HCT116 (cell line): ENCODE data around the gene VAPA. TPM values are rescaled to one million over a fixed set of nuclear protein-coding genes. Genes with fewer than 3 reads are reported as not detected.
A peak's percentile ranks its signal among the peaks of the same experiment; 100 is the strongest.

Experiments
- ATAC-seq: fragments of 200-7000 bp; cut with Tn5 transposase; 2 replicates; pipeline ENCODE4 v1.9.1; 2020; ENCODE audit warnings: mild to moderate bottlenecking, moderate library complexity
- BruUV-seq: library from RNA; stranded (reverse); fragments of 400-500 nt; replicated peaks from 2 replicates; lab custom pipeline; 2021; lab: Mats Ljungman, UMichigan
- CTCF ChIA-PET: fragments of 300-600 bp; sonication (Branson Sonifier 250); formaldehyde crosslinking; loops from one replicate; lab custom pipeline; 2021; ENCODE audit warnings: antibody characterized with exemption; lab: Charles Lee
- POLR2A ChIA-PET: fragments of 300-600, 350-600 bp; sonication (Branson Sonifier 250); formaldehyde crosslinking; loops from one replicate; lab custom pipeline; 2021; ENCODE audit warnings: antibody characterized with exemption; lab: Charles Lee
- RAD21 ChIA-PET, 2 experiments: fragments of 300-600 bp; sonication (Branson Sonifier 250); formaldehyde crosslinking; loops; one replicate each; lab custom pipeline; 2023; ENCODE audit warnings: low total read pairs in 2 of 2; ENCODE audit not compliant: uncharacterized antibody in 2 of 2, unreplicated experiment in 2 of 2, low non-redundant PET in 1 of 2; lab: Charles Lee
- DNase-seq: peaks from one replicate; pipeline ENCODE4 v3.0.0-alpha.2; 2010; ENCODE audit warnings: low read depth, low spot score
- H2AFZ ChIP-seq: fragments of 200-600 bp; shearing (Covaris generic), sonication (generic); 2 replicates; pipeline ENCODE4 v1.6.1; 2017; ENCODE audit warnings: low read depth, mixed run types, mixed read lengths, antibody characterized with exemption, low read length; ENCODE audit not compliant: poor library complexity, severe bottlenecking
- H3K27ac ChIP-seq: 2 replicates; pipeline ENCODE4 v1.5.1; 2012; ENCODE audit warnings: low read depth, low read length
- H3K27me3 ChIP-seq: fragments of 200-600 bp; sonication (generic); 2 replicates; pipeline ENCODE4 v1.6.1; 2016; ENCODE audit warnings: mixed run types, low read length, mixed read lengths; ENCODE audit not compliant: insufficient read depth
- H3K36me3 ChIP-seq, 2 experiments: fragments of 200-500 bp in 1 of 2; fragments of 200-600 bp in 1 of 2; sonication (Bioruptor generic) in 1 of 2; sonication (generic) in 1 of 2; 2 replicates each; pipeline versions ENCODE4 v1.5.1 to v1.6.1; 2014 to 2016; ENCODE audit warnings: low read length in 2 of 2, inconsistent platforms in 1 of 2, mixed read lengths in 1 of 2, mixed run types in 1 of 2; ENCODE audit not compliant: insufficient read depth in 2 of 2, control insufficient read depth in 1 of 2
- H3K4me1 ChIP-seq, 2 experiments: fragments of 200-600 bp in 1 of 2; sonication (generic) in 1 of 2; 2 replicates each; pipeline versions ENCODE4 v1.5.1 to v1.6.1; 2012 to 2017; ENCODE audit warnings: low read length in 2 of 2, inconsistent platforms in 1 of 2, mild to moderate bottlenecking in 1 of 2, mixed read lengths in 1 of 2, mixed run types in 1 of 2, moderate library complexity in 1 of 2; ENCODE audit not compliant: insufficient read depth in 2 of 2, control insufficient read depth in 1 of 2
- H3K4me2 ChIP-seq: fragments of 200-600 bp; sonication (generic); 2 replicates; pipeline ENCODE4 v1.6.1; 2017; ENCODE audit warnings: mixed run types, low read length, mixed read lengths
- H3K4me3 ChIP-seq, 2 experiments: fragments of 200-600 bp in 1 of 2; sonication (generic) in 1 of 2; replicated peaks in 1 of 2; 2 replicates each; pipeline ENCODE4 v1.5.1; 2011 to 2016; ENCODE audit warnings: low read length in 2 of 2, control low read depth in 1 of 2, low read depth in 1 of 2, mild to moderate bottlenecking in 1 of 2, mixed read lengths in 1 of 2, mixed run types in 1 of 2
- H3K79me2 ChIP-seq: fragments of 200-600 bp; sonication (generic); 2 replicates; pipeline ENCODE4 v1.6.1; 2017; ENCODE audit warnings: mild to moderate bottlenecking, mixed run types, low read length, moderate library complexity, mixed read lengths; ENCODE audit not compliant: insufficient read depth
- H3K9ac ChIP-seq: fragments of 200-600 bp; sonication (generic); 2 replicates; pipeline ENCODE4 v1.6.1; 2016; ENCODE audit warnings: low read length, mixed read lengths
- H3K9me2 ChIP-seq: fragments of 200-600 bp; sonication (generic), shearing (Covaris generic); 2 replicates; pipeline ENCODE4 v1.6.1; 2017; ENCODE audit warnings: mixed run types, mild to moderate bottlenecking, moderate library complexity; ENCODE audit not compliant: insufficient read depth
- H3K9me3 ChIP-seq, 2 experiments: fragments of 200-500 bp in 1 of 2; fragments of 200-600 bp in 1 of 2; sonication (Bioruptor generic) in 1 of 2; sonication (generic) in 1 of 2; 2 replicates each; pipeline ENCODE4 v1.6.1; 2014 to 2017; ENCODE audit warnings: low read length in 2 of 2, mixed read lengths in 2 of 2, inconsistent platforms in 1 of 2, low read depth in 1 of 2, mild to moderate bottlenecking in 1 of 2, mixed run types in 1 of 2, moderate library complexity in 1 of 2; ENCODE audit not compliant: control insufficient read depth in 1 of 2, insufficient read depth in 1 of 2
- H4K20me1 ChIP-seq: fragments of 200-600 bp; sonication (generic), shearing (Covaris generic); 2 replicates; pipeline ENCODE4 v1.6.1; 2017; ENCODE audit warnings: mixed run types, mild to moderate bottlenecking, moderate library complexity; ENCODE audit not compliant: insufficient read depth
- CBX3 ChIP-seq: IDR thresholded peaks from 2 replicates; pipeline ENCODE4 v1.6.1; 2012; ENCODE audit warnings: low read depth
- CEBPB ChIP-seq: IDR thresholded peaks from 2 replicates; pipeline ENCODE4 v1.6.1; 2012; ENCODE audit warnings: low read depth
- EZH2phosphoT487 ChIP-seq: fragments of 200-600 bp; IDR thresholded peaks from 2 replicates; pipeline ENCODE4 v1.6.1; 2018; ENCODE audit warnings: antibody characterized with exemption, borderline replicate concordance
- JUND ChIP-seq: IDR thresholded peaks from 2 replicates; pipeline ENCODE4 v1.6.1; 2012
- POLR2A ChIP-seq: IDR thresholded peaks from 2 replicates; pipeline ENCODE4 v1.7.0; 2011; ENCODE audit warnings: borderline replicate concordance; ENCODE audit not compliant: insufficient read depth, insufficient read length; ENCODE audit errors: extremely low read depth
- RAD21 ChIP-seq: IDR thresholded peaks from 2 replicates; pipeline ENCODE4 v1.6.1; 2012; ENCODE audit warnings: low read depth, mild to moderate bottlenecking
- SRF ChIP-seq: IDR thresholded peaks from 2 replicates; pipeline ENCODE4 v1.6.1; 2012; ENCODE audit warnings: low read depth
- TCF7L2 ChIP-seq: IDR thresholded peaks from 2 replicates; pipeline ENCODE4 v1.7.0; 2011; ENCODE audit warnings: borderline replicate concordance, inconsistent platforms; ENCODE audit not compliant: insufficient read depth, insufficient read length; ENCODE audit errors: extremely low read depth
- YY1 ChIP-seq: IDR thresholded peaks from 2 replicates; pipeline ENCODE4 v1.6.1; 2011; ENCODE audit warnings: low read length, low read depth, moderate library complexity, mild to moderate bottlenecking; ENCODE audit not compliant: insufficient replicate concordance; ENCODE audit errors: extremely low read depth
- ZBTB33 ChIP-seq: IDR thresholded peaks from 2 replicates; pipeline ENCODE4 v1.6.1; 2011; ENCODE audit warnings: mild to moderate bottlenecking, low read length, moderate library complexity; ENCODE audit not compliant: insufficient replicate concordance; ENCODE audit errors: extremely low read depth
- ZFX ChIP-seq: fragments of 450-650 bp; IDR thresholded peaks from 2 replicates; pipeline ENCODE4 v1.6.1; 2017
- ZNF274 ChIP-seq: fragments of 200-500 bp; sonication (Bioruptor generic); IDR thresholded peaks from 2 replicates; pipeline ENCODE4 v1.6.1; 2014; ENCODE audit warnings: mild to moderate bottlenecking, low read depth, low read length, inconsistent platforms
- intact Hi-C: fragments of 100-400 bp; cut with micrococcal nuclease; formaldehyde crosslinking; loops from 2 replicates; pipeline ENCODE4 v1.10.0; 2022
- total RNA-seq: library from RNA; stranded (reverse); gene quantifications from one replicate; pipeline ENCODE4 v1.2.1, GENCODE V29; 2021; ENCODE audit not compliant: unreplicated experiment

Gene VAPA
- total RNA-seq, 1 experiment from 2014 or later = 295 TPM

DNA sequence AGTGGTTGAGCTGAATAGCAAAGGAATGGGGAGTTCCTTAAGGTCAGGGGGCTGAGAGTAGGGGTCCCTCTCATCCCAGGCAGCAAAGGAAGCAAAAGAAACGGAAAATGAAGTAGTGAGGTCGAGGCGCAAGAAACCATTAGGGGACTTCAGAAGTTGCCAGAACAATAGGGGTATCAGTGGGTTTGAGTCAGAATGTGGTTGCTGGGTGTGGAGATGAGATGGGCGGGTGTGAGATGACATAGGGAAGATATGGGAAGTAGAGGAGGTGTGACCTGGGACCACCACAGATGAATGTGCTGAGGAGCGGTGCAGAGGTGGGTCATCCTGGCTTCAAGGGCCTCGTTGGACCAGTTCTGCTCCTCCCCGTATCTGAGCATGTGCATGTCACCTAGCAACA lies 13.1 kb upstream of the VAPA start:
- Histone ChIP-seq H3K36me3 (no peaks in the 10 kb centered on the region), H3K27ac (no peak overlapping the region)

More for the DNA sequence above, 13.1 kb upstream of the VAPA start:
- DNase-seq (no peak), ATAC-seq (no peak)
- Histone ChIP-seq H3K4me1 (peaks cover 31 to 70% of the 10 kb centered on the region in 2 experiments), H2AFZ (peak overlapping the region; percentile 8), H3K27me3 (no peaks in the 10 kb centered on the region), H3K9ac (no peak overlapping the region), H3K9me2 (no peaks in the 10 kb centered on the region), H3K4me3 (no peak overlapping the region), H3K79me2 (no peaks in the 10 kb centered on the region), H3K9me3 (no peaks in the 10 kb centered on the region), H3K4me2 (peak overlapping the region; percentile 86; the same call in 1 of the 2 replicates), H4K20me1 (no peaks in the 10 kb centered on the region)
- TF ChIP-seq RAD21 (no peak), JUND (no peak), CBX3 (no peak), TCF7L2 (no peak), POLR2A (no peak), ZFX (no peak), CEBPB (no peak), EZH2phosphoT487 (no peak), SRF (no peak), ZBTB33 (no peak), ZNF274 (no peak), YY1 (no peak)
- no TSS peak for BruUV-seq
- RAD21 ChIA-PET = no interaction called here
- CTCF ChIA-PET = no interaction called here
- POLR2A ChIA-PET = no interaction called here
- intact Hi-C loops = no loop called here
